Activated CD4-positive, alpha-beta T cell treated with anti-CD3 and anti-CD28 coated beads for 1 hour (primary cell): ENCODE measurements around the gene TTLL8.
"Not testable (repeated sequence)": the region's sequence is repeated elsewhere in the genome, so short reads cannot be mapped to it uniquely, and the experiment has no call there.

ENCODE experiments used
- DNase-seq: peaks from one replicate; pipeline ENCODE4 v3.0.0-alpha.2; 2020

The TTLL8 gene

DNA sequence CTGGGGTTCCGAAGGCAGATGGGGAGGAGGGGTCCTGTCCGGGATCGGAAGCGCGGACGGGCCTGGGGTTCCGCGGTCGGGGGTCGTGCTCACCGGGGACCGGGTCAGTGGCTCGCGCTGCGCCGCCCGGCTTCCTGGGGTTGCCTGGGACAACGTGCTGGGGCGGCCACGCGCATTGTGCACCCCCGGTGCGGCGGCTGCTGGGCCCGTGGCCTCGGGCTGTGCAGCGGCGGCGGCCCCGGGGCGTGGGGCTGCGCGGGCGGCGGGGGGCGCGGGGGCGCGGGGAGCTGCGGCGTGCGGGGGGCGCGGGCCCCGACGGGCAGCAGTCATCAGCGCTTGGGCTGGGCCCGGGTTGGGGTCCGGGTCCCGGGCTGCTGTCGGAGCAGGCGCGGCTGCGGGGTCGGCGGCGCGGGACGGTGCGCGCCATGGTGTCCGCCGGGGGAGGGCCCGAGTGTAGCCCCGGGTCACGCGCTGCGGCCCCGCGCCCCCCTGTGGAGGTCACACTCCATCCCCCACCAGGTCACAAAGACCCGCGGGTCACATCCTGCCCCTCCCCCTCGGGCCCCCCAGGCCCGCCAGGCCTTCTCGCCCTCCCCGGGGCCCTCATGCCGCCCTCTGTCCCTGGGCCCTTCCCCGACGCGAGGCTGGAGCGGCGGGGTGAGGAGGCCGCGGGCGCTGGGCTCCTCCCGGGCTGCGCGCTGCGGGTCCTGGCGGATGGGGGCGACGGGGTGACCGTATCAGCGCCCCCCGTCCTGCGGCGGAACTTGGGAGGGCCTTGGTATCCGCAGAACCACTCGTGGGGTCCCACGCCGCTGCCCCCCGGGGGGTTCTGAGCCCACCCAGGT is at the start of gene TTLL8:
Gene TTLL8 (minus strand): TSS at position 238 of the 845 bp plus-strand sequence.
- no peak for DNase-seq

DNA sequence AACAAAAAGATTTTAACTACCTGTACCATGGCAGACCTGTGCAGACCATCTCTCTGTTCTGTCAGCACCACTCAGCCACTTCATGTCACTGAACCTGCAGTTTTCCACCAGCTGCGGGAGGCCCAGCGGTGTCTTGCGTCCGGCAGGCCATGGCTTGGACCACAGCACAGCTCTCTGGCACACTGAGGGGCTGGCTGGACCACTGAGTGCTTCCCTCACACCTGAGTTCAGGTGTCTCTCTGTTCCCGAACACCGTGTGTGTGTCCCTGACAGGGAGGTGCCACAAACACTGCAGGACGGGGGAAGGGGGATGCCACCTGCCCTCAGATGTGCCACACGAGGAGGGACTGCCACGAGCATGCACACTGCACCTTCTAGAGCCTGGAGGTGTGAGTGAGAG is 49.4 kb upstream of the TTLL8 start:
- DNase-seq, result no peak

DNA sequence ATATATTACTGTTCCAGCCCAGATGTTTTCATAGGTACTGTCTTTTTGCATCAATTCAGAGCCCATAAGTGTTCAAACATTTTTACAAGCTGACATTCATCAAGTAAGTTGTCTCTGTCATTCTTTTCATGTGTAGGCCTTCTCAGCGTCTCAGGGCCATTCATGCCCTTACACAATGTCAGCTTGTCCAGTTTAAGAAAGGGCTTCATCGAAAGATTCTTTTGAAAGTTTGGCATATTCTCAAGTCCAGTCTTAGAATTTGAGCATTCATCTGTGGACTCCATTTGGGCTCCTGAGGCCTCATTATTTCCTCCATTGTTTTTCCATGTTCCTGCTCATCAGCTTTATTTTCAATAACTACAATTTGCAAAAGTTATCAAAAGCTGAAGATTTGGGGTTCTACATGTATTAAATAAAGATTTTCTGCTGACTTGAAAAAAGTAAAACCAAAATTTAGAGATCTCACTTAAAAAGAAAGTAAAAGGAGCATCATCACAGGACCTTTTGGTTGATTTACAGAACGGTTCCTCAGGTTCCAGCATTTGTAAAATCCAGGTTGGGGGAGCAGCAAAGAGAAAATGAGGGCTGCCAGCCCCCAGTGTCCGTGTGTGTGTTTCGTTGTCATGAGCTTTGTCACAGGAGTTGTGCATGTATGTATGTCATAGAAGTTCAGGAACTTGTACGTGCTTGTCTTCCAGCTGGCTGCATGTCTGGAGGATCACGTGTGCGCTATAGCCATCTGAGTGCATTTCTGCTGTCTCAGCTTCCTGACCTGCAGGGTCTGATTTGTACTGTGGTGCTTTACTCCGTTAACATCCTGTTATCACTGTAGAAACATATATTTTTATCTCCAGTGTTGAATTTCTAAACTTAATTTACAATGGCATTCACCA is 47.4 kb upstream of the TTLL8 start:
- no peak for DNase-seq

DNA sequence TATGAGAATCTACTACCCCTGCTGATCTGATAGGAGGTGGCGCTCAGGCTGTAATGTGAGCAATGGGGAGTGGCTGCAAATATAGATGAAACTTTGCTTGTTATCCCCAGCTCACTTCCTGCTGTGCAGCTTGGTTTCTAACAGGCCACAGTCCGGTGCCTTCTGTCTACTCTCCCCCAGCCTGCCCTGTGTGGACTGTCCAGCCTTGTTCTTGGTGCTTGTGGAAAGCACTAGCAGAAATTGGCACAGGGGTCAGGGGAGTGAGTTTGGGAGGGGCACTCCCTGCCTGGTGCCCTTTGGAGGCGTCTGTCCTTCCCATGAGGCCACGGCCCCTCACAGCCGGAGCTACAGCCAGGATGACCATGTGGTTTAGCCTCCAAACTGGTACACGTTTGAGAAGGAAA is 46.0 kb upstream of the TTLL8 start:
- DNase-seq, result no peak

DNA sequence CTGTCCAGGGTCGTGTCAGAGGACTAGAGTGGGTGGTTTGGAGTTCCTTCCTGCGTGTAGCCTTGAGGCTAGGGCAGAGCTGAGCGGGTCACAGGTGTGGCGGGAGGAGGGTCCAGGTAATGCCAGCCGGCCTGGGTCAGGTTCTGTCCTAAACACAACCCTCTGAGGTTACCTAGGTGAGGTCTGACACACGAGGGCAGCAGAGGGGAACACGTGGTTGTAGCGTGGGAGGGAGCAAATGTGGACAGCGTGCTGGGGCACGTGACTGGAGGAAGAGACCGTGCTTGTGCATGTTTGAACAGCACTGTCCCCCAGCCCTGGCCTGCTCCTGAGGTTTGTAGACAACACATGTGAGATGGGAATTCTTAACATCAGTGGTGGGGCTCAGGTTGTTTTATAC is 44.8 kb upstream of the TTLL8 start:
- no peak for DNase-seq

DNA sequence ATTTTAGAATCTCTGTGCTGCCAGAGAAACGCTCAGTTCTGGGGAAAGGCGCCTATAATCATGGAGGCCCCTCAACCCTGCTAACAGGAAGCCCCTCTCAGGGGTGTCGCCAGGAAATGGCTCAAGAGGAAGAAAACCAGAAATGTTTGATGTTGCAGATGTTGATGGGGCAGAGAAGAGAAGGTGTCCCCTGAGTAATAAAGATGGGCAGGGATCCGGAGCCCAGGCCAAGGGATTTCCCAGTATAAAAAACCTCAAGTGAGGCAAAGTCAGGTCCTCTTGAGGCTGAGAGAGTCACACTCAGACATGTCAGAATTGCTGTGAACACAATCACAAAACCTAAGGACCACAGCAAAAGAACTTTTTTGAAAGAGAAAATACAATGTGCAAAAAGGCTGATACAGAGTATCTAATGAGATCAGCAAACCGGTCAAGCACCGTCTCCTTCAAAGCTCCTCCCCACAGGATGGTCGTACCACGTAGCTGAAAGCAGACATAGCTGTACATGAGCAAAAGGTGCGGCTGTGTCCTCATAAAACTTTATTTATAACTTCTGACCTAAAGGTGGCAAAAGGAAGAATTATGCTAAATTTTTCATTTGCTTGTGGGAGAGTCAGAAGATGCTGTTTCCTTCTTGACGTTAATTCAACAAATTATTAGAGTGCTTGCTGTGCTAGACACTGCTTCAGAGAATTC is 43.9 kb upstream of the TTLL8 start:
- DNase-seq, result no peak

DNA sequence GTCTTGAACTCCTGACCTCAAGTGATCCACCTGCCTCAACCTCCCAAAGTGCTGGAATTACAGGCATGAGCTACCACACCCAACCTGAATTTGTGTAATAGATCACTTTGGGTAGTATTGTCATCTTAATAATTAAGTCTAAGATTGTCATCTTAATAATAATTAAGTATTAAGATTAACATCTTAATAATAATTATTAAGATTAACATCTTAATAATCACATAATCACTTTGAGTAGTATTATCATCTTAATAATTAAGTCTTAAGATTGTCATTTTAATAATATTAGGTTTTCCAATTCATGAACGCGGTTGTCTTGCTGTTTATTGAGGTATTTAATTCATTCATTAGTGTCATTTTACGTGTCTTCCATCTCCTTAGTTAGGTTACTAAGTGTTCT is 40.0 kb upstream of the TTLL8 start:
- DNase-seq, result no peak

DNA sequence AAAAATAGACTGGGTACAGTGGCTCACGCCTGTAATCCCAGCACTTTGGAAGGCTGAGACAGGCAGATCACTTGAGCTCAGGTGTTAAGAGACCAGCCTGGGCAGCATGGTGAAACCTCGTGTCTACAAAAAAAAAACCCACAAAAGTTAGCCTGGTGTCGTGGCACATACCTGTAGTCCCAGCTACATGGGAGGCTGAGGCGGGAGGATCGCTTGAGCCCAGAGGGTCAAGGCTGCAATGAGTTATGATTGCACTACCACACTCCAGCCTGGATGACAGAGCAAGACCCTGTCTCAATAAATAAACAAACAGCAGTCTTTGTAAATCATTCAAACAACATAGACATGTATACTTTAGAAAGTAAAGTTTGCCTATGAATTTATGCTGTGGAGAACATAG is 34.2 kb upstream of the TTLL8 start:
- no peak for DNase-seq

DNA sequence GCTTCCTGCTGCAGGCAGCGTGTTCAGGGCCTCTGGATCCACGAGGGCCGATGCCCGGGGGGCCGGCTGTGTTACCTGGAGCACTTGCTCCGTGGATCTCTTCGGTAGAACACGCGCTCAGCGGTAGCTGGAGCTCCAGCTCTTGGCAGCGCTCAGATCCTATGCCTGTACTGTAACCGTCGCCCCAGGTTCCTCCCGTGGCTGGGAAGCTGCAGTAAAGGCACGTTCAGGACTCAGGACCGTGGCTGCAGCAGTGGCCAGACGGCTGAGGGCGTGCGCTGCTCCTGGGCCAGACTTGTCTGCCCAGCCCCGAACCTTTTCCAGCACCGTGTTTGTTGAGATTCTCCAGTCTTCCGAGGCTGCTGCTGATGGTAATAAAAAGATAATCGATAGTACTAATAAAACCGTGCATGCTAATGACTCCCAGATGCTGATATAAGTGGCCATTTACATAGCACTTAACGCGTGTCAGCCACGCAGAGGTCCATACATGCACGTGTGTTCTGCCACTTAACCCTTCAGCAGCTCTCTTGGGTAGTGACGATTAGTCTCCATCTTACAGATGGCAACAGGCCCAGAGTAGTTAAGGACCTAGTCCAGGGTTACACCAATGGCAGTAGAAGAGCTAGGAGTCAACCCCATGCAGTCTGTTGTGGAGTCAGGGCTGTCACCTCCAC is 33.1 kb upstream of the TTLL8 start:
- DNase-seq, result no peak

DNA sequence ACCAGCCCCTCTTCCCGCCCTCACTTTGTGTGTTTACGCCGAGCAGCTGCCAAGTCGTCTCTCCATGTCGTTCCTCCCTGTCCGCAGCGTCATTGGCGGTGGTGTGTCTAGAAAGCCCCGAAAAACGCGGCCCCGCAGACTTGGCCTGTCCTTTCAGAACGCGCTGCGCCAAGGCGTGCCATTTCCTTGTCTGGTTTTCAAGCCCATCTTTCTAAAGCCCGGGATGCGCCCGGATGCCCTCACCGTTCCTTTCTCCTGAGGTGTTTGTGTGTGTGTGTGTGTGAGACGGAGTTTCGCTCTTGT is 32.3 kb upstream of the TTLL8 start:
- no peak for DNase-seq

DNA sequence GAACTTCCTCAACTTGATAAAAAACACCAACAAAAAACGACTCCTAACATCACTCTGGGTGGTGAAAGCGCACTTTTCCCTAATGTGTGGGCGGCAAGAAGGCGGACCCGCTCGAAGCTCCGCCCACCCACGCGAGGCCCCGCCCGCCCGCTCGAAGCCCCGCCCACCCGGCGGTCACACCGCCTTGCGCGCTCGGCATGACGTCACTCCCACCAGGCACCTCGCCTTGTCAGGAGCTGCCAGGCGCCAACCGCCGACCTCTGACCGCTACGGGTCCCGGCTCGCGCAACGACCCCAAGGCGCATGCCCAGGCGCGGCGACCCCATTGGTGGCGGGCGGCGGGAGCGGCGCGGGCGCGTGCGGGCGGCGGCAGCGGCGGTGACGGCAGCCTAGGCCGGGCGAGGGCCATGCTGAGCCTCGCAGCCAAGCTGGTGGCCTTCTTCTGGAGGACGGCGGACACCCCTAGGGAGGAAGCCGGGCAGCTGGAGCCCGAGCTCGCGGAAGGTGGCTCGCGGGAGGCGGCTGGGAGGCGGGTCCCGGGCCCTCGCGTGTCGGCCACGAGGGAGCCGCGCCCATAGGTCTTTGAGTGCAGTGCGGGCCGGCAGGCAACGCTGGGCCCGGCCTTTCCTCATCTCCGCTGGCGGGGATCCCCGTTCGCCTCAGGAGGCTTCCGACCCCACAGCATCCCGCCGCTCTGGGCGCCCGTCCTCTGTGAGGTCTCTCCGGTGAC is 31.7 kb upstream of the TTLL8 start, which contains the start of gene MOV10L1:
Gene MOV10L1 (plus strand): TSS at position 325 of the 730 bp plus-strand sequence. CDS start 83 bp downstream, at position 408.
- DNase-seq, result no peak

DNA sequence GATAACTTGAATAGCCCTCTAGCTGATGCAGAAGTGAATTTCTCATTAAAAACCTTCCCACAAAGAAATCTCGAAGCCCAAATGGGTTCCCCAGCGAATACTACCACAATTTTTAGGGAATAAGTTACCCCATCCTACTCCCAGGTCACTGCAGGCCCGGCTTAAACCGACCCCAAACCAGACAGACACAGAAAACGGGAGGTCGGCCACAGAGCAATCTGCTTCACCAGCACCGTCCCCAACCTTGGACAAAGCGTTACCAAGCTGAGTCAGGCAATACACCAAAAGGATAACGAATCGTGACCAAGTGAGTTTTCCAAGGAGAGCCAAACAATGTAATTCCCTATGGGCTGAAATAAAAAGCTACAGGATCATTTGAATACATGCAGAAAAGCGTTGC is 31.1 kb upstream of the TTLL8 start:
- DNase-seq, result no peak

DNA sequence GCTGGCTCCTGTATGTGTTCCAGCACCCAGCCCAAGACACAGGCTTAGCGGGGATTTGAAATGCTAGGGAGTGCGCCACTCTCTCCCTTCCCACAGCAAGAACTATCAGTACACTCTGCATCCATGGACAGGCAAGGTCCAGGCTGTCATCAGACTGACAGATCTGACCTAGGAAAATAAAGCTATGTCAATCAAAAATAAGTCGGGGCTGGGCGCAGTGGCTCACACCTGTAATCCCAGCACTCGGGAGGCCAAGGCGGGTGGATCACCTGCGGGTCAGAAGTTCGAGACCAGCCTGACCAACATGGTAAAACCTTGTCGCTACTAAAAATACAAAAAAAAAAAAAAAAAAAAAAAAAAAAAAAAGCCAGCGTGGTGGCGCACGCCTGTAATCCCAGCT is 30.0 kb upstream of the TTLL8 start:
- DNase-seq, result no peak

DNA sequence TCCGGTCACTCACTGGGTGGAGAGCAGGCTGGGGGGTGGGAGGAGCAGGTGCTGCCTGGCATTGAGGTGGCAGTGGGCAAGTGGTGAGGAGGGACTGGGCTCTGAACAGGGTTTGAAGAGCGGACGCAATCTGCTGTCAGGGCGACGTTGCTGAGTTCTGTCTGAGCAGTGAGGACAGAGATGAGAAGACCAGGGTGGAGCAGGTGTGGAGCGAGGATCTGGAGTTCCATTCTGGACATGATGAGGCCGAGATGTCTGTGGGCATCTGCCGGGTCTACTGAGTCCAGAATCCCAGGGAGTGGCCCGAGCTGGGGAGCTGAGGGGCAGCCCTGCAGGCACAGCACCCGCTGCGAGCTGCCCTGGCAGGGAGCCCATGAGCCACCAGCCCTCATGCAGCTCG is 29.5 kb upstream of the TTLL8 start:
- no peak for DNase-seq

DNA sequence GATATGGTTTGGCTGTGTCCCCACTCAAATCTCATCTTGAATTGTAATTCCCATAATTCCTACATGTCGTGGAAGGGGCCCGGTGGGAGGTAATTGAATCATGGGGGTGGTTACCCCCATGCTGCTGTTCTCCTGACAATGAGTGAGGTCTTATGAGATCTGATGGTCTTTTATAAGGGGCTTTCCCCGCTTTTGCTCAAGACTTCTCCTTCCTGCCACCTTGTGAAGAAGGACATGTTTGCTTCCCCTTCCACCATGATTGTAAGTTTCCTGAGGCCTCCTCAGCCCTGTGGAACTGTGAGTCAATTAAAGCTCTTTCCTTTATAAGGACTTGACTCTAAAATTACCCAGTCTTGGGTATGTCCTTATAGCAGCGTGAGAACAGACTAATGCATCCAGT is 28.9 kb upstream of the TTLL8 start:
- DNase-seq, result not testable (repeated sequence)

DNA sequence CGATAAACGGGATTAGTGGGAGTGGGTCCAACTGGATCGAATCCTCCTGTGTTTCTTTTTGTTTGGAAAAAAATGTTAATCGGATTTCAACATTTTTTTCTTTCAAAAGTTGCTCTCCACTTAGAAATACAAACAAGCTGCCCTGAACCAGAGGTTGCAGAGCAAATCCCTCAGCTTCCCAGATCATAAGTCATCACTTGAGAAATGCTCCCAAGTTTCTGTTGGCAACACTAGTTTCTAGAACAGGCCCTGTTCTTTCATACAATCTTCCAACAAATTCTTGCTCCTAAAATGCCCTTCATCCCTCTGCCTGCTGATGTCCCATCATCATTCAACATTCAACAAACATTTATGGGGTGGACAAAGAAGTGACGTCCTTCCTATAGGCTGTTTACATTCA is 28.4 kb upstream of the TTLL8 start:
- no peak for DNase-seq

DNA sequence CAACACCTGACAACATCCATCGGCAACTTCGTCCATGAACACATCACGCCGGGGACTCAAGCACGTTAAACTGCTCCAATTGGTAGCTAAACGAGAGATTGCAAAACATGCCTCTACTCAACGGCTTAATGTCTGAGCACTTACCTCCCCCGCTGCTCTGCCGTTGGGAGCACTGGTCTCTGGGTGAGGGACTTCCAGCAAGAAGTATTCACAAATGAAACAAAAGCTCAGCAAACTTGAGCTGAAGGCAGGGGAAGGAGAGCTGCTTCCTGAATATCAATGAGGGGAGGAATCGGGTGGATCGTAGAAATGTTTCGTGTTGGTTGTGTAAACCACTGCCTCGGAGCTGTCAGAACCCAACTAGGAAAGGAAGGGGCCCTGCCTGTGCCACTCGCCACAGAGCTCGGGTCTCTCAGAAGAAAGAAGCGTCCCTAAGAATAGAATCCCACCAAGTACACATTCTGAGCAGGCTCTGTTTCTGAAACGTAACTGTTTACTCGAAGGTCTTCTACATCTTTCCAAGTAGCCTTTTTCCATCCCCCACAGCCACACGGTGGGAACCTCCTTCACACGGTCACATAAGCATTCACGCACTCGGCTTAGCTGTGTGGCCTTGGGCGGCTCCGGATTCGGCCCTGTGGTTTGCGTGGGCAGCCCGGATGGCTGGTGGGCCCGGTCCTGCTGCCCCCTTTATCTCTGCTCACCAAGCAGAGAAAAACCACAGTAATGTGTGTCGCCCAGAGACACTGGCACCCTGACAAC is 27.3 kb upstream of the TTLL8 start, which contains the start of gene MLC1:
Gene MLC1 (minus strand): TSS at position 216 of the 762 bp plus-strand sequence. CDS start 524 bp downstream, outside the sequence.
- DNase-seq, result no peak

DNA sequence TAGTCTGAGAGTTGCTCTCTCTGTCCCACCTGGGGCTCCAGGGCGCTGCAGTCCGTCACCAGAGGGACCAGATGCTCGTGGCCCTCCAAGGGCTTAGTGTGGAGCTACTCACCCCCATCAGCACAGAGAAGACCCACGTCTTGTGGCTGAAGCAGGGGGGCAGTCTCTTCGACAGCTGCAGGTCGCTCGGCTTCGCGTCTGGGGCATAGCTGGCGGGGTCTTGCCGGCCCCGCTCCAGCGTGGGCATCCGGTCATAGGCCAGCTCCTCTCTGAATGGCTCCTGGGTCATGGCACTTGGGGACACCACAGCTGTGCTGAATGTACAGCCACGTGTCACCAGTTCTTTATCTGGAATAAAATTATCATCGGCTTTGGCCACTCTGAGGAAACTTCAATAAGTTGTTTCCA is 26.5 kb upstream of the TTLL8 start:
- DNase-seq, result no peak

DNA sequence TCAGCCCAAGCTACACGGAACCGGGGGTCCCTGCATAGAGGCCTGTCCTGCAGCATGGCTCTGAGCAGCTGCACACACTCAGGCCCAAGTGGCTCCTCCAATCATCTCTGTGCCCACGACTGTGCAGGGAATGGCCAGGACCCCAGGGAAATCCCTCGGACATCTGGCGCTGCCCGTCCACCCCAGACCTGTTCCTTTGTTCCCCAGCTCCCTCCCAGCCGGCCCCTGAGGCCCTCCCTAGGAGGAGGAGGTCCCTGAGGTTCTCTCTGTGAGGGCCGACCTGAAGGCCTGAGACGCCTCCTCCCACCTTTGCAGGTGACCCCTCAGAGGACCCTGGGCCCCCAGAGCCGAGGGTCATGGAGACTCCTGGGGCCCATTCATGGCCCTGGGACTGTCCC is 26.0 kb upstream of the TTLL8 start:
- no peak for DNase-seq

DNA sequence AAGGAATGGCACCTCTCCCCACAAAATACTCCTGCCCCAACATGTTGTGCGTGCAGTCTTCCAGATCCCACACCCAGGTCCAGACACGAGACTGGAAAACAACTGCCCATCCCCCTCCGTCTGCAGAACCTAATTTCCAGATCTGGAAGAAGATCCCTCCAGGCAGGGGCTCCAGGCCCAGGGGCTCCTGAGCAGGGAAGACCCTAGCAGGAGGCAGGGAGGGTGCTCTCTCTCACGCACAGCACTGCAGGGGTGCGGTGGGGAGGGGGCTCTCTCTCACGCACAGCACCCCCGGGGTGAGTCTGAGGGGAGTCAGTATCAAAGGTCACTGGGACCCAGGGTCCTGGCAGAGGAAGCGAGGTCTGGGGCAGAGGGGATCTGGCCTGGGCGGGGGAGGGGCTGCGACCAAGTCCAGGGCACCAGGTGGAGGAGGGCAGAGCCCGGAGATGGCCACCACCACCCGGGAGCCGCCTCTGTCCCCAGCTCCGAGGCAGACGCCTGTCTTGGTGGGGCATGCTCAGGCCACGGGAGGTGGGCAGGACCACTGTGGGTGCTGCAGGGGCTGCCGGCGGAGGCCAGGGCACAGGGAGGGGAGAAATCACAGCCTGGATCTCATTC is 25.5 kb upstream of the TTLL8 start:
- no peak for DNase-seq

DNA sequence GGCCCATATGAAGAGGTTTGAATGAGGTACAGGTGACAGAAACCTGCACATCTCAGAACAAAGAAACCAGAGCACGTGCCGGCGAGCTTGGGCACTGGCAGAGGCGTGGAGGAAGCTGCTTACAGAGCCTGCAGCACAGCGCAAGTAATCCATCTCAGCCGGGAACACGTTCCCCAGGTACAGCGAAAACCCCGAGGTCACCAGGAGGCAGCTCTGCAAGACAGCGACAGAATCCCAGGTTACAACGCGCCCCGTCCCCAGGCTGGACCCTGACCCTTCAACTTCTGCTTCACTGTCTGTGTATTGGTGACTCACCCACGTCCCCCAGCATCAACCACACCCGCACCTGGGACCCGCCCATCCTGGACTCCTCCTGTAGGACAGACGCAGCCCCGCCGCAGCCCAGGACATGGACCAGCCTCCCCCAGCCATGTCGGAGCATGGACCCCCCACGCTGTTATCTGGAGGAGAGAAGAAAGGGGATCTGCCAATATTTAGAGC is 24.9 kb upstream of the TTLL8 start:
- DNase-seq, result no peak
